Mesendoderm (in vitro differentiated cells): ENCODE measurements around the gene PRKAR2A.
"Not testable (repeated sequence)": the region's sequence is repeated elsewhere in the genome, so short reads cannot be mapped to it uniquely, and the experiment has no call there.

Source experiments
- DNase-seq: peaks from one replicate; pipeline ENCODE4 v3.0.0; 2013
- H2AK5ac ChIP-seq: 2 replicates; pipeline ENCODE4 v1.6.1; 2013; ENCODE audit warnings: low read length, inconsistent platforms
- H2BK120ac ChIP-seq: 2 replicates; pipeline ENCODE4 v1.6.1; 2013; ENCODE audit warnings: low read depth, mild to moderate bottlenecking, low read length, moderate library complexity, mixed read lengths
- H2BK15ac ChIP-seq: replicated peaks from 2 replicates; pipeline ENCODE4 v1.6.1; 2013; ENCODE audit warnings: low read depth, mild to moderate bottlenecking, moderate library complexity
- H2BK5ac ChIP-seq: 2 replicates; pipeline ENCODE4 v1.6.1; 2013; ENCODE audit warnings: low read length, inconsistent platforms
- H3K18ac ChIP-seq: 2 replicates; pipeline ENCODE4 v1.6.1; 2013; ENCODE audit warnings: mild to moderate bottlenecking, low read length, mixed read lengths
- H3K23ac ChIP-seq: one replicate; pipeline ENCODE4 v1.6.1; 2013; ENCODE audit warnings: low read length
- H3K27ac ChIP-seq: 2 replicates; pipeline ENCODE4 v1.5.1; 2013; ENCODE audit warnings: low read depth, mild to moderate bottlenecking, inconsistent platforms, low read length, moderate library complexity
- H3K27me3 ChIP-seq: 2 replicates; pipeline ENCODE4 v1.6.1; 2013; ENCODE audit warnings: low read length, control low read depth, mild to moderate bottlenecking, inconsistent platforms; ENCODE audit not compliant: insufficient read depth, poor library complexity
- H3K36me3 ChIP-seq: 2 replicates; pipeline ENCODE4 v1.6.1; 2013; ENCODE audit warnings: low read length, inconsistent platforms; ENCODE audit not compliant: control insufficient read depth, insufficient read depth
- H3K4ac ChIP-seq: one replicate; pipeline ENCODE4 v1.6.1; 2013; ENCODE audit warnings: low read depth, mild to moderate bottlenecking, low read length, moderate library complexity
- H3K4me1 ChIP-seq: 2 replicates; pipeline ENCODE4 v1.6.1; 2013; ENCODE audit warnings: low read depth, low read length, inconsistent platforms; ENCODE audit not compliant: control insufficient read depth
- H3K4me2 ChIP-seq: 2 replicates; pipeline ENCODE4 v1.6.1; 2013; ENCODE audit warnings: low read length
- H3K4me3 ChIP-seq: 2 replicates; pipeline ENCODE4 v1.5.1; 2013; ENCODE audit warnings: mild to moderate bottlenecking, low read length
- H3K56ac ChIP-seq: one replicate; pipeline ENCODE4 v1.6.1; 2013; ENCODE audit warnings: low read length
- H3K79me1 ChIP-seq: 2 replicates; pipeline ENCODE4 v1.6.1; 2013; ENCODE audit warnings: low read length, inconsistent platforms
- H3K79me2 ChIP-seq: 2 replicates; pipeline ENCODE4 v1.6.1; 2013; ENCODE audit warnings: mild to moderate bottlenecking, low read length; ENCODE audit not compliant: control insufficient read depth, insufficient read depth
- H3K9ac ChIP-seq: 2 replicates; pipeline ENCODE4 v1.6.1; 2013; ENCODE audit warnings: low read length, inconsistent platforms
- H4K5ac ChIP-seq: one replicate; pipeline ENCODE4 v1.6.1; 2013; ENCODE audit warnings: low read length
- H4K8ac ChIP-seq: one replicate; pipeline ENCODE4 v1.6.1; 2013; ENCODE audit warnings: low read depth, mild to moderate bottlenecking, control low read depth, low read length, moderate library complexity
- WGBS: extraction: QIAGEN DNeasy Blood & Tissue Kit; methylation state at CpG from one replicate; pipeline ENCODE4 v1.1.7; 2013; ENCODE audit warnings: low lambda C conversion rate, missing lambda C conversion rate; ENCODE audit not compliant: insufficient coverage; ENCODE audit errors: extremely low coverage; 5-methylcytosine and 5-hydroxymethylcytosine counted together

Gene PRKAR2A

DNA sequence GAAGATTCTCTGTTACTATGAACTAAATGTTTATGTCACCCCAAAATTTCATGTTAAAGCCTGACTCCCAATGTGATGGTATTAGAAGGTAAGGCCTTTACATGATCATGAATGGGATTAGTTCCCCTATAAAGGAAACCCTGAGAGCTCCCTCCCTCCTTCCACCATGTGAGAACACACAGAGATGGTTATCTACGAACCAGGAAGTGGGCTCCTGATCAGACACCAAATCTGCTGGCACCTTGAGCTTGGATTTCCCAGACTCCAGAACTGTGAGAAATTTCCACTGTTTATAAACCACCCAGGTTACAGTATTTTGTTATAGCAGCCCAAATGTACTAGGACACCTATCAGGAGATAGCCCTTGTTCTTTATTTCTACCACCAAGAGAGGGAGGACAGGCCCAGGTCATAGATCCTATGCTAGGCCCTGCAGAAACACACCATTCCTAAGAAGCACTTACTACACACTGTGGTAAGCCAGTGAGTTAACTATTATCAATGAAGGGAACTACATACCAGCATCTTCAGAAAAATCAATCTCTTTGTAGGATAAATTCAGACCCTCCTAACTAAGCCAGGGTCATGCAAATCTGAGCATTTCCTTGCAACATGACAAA is 59.0 kb downstream of the PRKAR2A start:
- Histone ChIP-seq H3K9ac (no peak overlapping the region), H3K4me1 (no peaks in the 10 kb centered on the region), H3K27ac (no peak overlapping the region), H2BK15ac (no peak overlapping the region), H3K23ac (no peak overlapping the region), H3K79me1 (no peaks in the 10 kb centered on the region), H3K4me3 (no peak overlapping the region), H4K5ac (no peak overlapping the region), H3K27me3 (no peaks in the 10 kb centered on the region), H3K56ac (no peak overlapping the region), H3K18ac (no peak overlapping the region), H4K8ac (no peak overlapping the region), H3K36me3 (no peaks in the 10 kb centered on the region), H3K79me2 (no peaks in the 10 kb centered on the region), H2AK5ac (no peak overlapping the region), H3K4ac (no peak overlapping the region), H2BK120ac (no peak overlapping the region), H3K4me2 (no peak overlapping the region), H2BK5ac (no peak overlapping the region)
- WGBS: no CpG with 5 or more reads among the region's 1 CpG
- DNase-seq: no peak

DNA sequence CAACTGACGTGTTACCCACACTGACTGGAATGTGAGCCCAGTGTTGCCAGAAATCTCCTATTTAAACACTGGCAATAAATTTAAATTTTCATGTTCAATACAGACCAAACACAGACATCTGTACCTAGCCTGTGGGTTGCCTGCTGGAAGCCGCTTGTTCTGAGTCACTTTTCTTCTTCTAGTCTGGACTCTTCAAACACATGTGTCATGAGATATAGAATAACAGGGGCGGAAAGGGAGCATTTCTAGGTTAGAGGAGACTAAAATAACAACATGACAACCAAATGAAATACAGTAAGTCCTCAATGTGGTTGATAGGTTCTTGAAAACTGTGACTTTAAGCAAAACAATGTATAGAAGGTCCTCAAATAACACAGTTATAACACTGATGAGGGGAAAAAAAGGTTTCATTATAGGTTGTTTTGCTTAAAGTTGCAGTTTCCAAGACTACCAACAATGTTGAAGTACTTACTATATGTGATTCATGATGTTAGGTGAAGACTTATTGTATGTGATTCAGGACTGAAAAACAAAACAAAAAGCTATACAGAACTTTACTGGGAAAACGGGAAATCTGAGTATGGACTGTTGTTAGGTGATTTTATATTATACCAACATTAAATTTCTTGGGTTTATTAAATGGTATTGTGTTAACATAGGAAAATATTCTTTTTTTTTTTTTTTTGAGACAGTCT is 63.1 kb downstream of the PRKAR2A start:
- Histone ChIP-seq H4K5ac (no peak overlapping the region), H3K4me1 (no peaks in the 10 kb centered on the region), H3K9ac (no peak overlapping the region), H3K27ac (no peak overlapping the region), H2BK15ac (no peak overlapping the region), H2BK120ac (no peak overlapping the region), H3K36me3 (no peaks in the 10 kb centered on the region), H2AK5ac (no peak overlapping the region), H3K27me3 (no peaks in the 10 kb centered on the region), H3K18ac (no peak overlapping the region), H2BK5ac (no peak overlapping the region), H3K23ac (no peak overlapping the region), H3K56ac (no peak overlapping the region), H3K4me3 (no peak overlapping the region), H3K79me1 (no peaks in the 10 kb centered on the region), H3K79me2 (no peaks in the 10 kb centered on the region), H4K8ac (no peak overlapping the region), H3K4ac (no peak overlapping the region), H3K4me2 (no peak overlapping the region)
- no CpG with 5 or more reads among the region's 4 CpGs for WGBS
- DNase-seq: no peak

DNA sequence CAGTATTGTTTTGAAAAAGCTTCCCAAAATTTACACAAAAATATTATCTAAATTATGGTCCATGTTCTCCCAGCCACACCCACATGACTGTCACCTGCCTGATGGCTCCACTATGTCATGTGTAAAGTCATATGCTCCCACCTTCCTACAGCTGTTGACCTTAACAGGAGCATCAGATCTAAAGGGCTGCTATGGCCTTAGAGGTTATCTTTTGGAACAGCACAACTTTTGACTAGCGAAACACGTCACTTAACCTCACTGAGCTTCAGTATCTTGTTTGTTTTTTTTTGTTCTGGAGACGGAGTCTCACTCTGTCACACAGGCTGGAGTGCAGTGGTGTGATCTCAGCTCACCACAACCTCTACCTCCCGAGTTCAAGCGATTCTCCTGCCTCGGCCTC is 64.4 kb downstream of the PRKAR2A start:
- Histone ChIP-seq H3K36me3 (no peaks in the 10 kb centered on the region), H3K4ac (no peak overlapping the region), H3K9ac (no peak overlapping the region), H3K56ac (no peak overlapping the region), H2BK15ac (no peak overlapping the region), H3K27me3 (no peaks in the 10 kb centered on the region), H2AK5ac (no peak overlapping the region), H2BK120ac (no peak overlapping the region), H3K4me2 (no peak overlapping the region), H4K5ac (no peak overlapping the region), H3K23ac (no peak overlapping the region), H3K79me1 (no peaks in the 10 kb centered on the region), H3K4me1 (no peaks in the 10 kb centered on the region), H3K27ac (no peak overlapping the region), H2BK5ac (no peak overlapping the region), H3K4me3 (no peak overlapping the region), H4K8ac (no peak overlapping the region), H3K79me2 (no peaks in the 10 kb centered on the region), H3K18ac (no peak overlapping the region)
- DNase-seq: no peak
- WGBS: no CpG with 5 or more reads among the region's 6 CpGs

DNA sequence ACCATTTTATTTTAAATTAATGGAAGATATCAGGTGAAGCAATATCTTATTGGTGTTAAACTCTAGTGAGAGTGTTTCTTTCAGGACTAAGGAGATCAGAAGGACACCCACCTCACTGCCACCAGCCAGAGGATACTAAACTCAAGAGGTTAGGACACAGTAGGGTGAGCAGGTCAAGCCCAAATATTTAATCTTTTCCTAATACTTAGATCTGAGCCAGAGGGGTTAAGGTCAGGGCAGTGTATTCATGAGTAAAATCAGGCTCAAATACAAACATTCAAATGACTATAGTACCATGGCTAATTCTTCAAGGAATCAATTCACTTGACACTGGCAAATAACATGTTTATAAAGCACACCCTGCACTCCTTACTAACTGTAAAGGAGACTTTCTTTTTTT is 65.6 kb downstream of the PRKAR2A start:
- H3K18ac ChIP-seq: no peak overlapping the region
- H3K27ac ChIP-seq: no peak overlapping the region
- no peaks in the 10 kb centered on the region for H3K79me1 ChIP-seq
- H4K8ac ChIP-seq: no peak overlapping the region
- no peak overlapping the region for H3K4me3 ChIP-seq
- H2AK5ac ChIP-seq: no peak overlapping the region
- DNase-seq: no peak
- no peaks in the 10 kb centered on the region for H3K4me1 ChIP-seq
- no peak overlapping the region for H3K23ac ChIP-seq
- H4K5ac ChIP-seq: no peak overlapping the region
- no peaks in the 10 kb centered on the region for H3K36me3 ChIP-seq
- H3K56ac ChIP-seq: no peak overlapping the region
- no peak overlapping the region for H3K4me2 ChIP-seq
- no peak overlapping the region for H2BK5ac ChIP-seq
- H2BK15ac ChIP-seq: no peak overlapping the region
- no peak overlapping the region for H3K4ac ChIP-seq
- no peaks in the 10 kb centered on the region for H3K79me2 ChIP-seq
- no peak overlapping the region for H3K9ac ChIP-seq
- H3K27me3 ChIP-seq: no peaks in the 10 kb centered on the region
- no peak overlapping the region for H2BK120ac ChIP-seq

DNA sequence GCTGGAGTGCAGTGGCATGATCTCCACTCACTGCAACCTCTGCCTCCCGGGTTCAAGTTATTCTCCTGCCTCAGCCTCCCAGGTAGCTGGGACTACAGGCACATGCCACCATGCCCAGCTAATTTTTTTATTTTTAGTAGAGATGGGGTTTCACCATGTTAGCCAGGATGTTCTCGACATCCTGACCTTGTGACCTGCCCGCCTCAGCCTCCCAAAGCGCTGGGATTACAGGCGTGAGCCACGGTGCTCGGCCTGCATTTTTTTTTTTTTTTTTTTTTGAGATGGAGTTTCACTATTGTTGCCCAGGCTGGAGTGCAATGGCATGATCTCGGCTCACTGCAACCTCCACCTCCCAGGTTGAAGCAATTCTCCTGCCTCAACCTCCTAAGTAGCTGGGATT is 69.1 kb downstream of the PRKAR2A start:
- not testable (repeated sequence) for H3K56ac ChIP-seq, H3K23ac ChIP-seq, H4K5ac ChIP-seq, H2AK5ac ChIP-seq, H3K4me1 ChIP-seq, H2BK15ac ChIP-seq, H2BK120ac ChIP-seq, H2BK5ac ChIP-seq, H3K4ac ChIP-seq, H3K79me1 ChIP-seq, H3K27ac ChIP-seq, H3K4me3 ChIP-seq, H3K79me2 ChIP-seq, H3K36me3 ChIP-seq, H3K18ac ChIP-seq, H3K4me2 ChIP-seq, H3K9ac ChIP-seq, H4K8ac ChIP-seq, H3K27me3 ChIP-seq, DNase-seq
- no CpG with 5 or more reads among the region's 8 CpGs for WGBS

DNA sequence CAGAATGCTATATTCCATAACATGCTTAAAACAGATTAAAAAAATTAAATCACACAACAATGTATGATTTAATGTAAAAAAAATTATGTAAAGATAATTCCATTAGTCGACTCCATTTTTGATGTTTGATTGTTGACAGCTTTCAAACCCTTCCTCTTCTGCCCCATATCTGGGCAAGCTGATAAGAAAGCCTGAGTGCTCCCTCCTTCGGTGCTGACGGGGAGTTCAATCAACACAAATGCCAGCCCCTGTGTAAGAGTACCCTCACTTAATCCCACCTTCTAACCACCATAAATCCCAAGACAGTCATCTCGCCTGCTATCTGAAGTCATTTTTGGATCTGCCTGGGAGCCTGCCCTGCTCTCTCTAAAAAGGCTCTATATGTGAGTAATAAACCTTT is 70.8 kb downstream of the PRKAR2A start:
- DNase-seq: no peak
- H3K79me2 ChIP-seq: no peaks in the 10 kb centered on the region
- H3K4me3 ChIP-seq: no peak overlapping the region
- H3K79me1 ChIP-seq: no peaks in the 10 kb centered on the region
- no peak overlapping the region for H3K4ac ChIP-seq
- H3K27me3 ChIP-seq: no peaks in the 10 kb centered on the region
- H2BK120ac ChIP-seq: no peak overlapping the region
- H3K4me2 ChIP-seq: no peak overlapping the region
- H3K27ac ChIP-seq: no peak overlapping the region
- no peak overlapping the region for H2AK5ac ChIP-seq
- H3K18ac ChIP-seq: no peak overlapping the region
- H4K5ac ChIP-seq: no peak overlapping the region
- H4K8ac ChIP-seq: no peak overlapping the region
- H2BK15ac ChIP-seq: no peak overlapping the region
- WGBS: no CpG with 5 or more reads among the region's 4 CpGs
- no peaks in the 10 kb centered on the region for H3K36me3 ChIP-seq
- H3K4me1 ChIP-seq: no peaks in the 10 kb centered on the region
- no peak overlapping the region for H3K56ac ChIP-seq
- no peak overlapping the region for H3K9ac ChIP-seq
- no peak overlapping the region for H3K23ac ChIP-seq
- H2BK5ac ChIP-seq: no peak overlapping the region
